Chondrocyte (in vitro differentiated cells): Measurements from ENCODE around the gene FGF21. TPM values are rescaled to one million over a fixed set of nuclear protein-coding genes. Genes with fewer than 3 reads are reported as not detected.

ENCODE experiments used
- DNase-seq: peaks from one replicate; pipeline ENCODE4 v3.0.0; 2021; ENCODE audit warnings: mixed read lengths, low spot score
- H3K27ac Mint-ChIP-seq: one replicate; pipeline ENCODE4 v1.8.0; 2021; ENCODE audit warnings: mild to moderate bottlenecking, moderate library complexity, mixed read lengths; ENCODE audit not compliant: unreplicated experiment
- H3K27me3 Mint-ChIP-seq: 2 replicates; pipeline ENCODE4 v1.8.0; 2021; ENCODE audit warnings: low read depth, mixed read lengths
- H3K36me3 Mint-ChIP-seq: 2 replicates; pipeline ENCODE4 v1.8.0; 2021; ENCODE audit warnings: low read depth, mixed read lengths
- H3K4me1 Mint-ChIP-seq: 2 replicates; pipeline ENCODE4 v1.8.0; 2021; ENCODE audit warnings: low read depth, mild to moderate bottlenecking, mixed read lengths
- H3K4me3 Mint-ChIP-seq: one replicate; pipeline ENCODE4 v1.8.0; 2021; ENCODE audit warnings: mild to moderate bottlenecking, moderate library complexity, mixed read lengths; ENCODE audit not compliant: unreplicated experiment
- H3K9me3 Mint-ChIP-seq: 2 replicates; pipeline ENCODE4 v1.8.0; 2021; ENCODE audit warnings: low read depth, mixed read lengths
- CTCF ChIP-seq: fragments of 200-600 bp; sonication (generic); IDR thresholded peaks from 2 replicates; pipeline ENCODE4 v1.5.0; 2021; ENCODE audit warnings: antibody characterized with exemption, mild to moderate bottlenecking, moderate library complexity
- total RNA-seq: library from RNA; stranded (reverse); gene quantifications from 3 replicates; pipeline ENCODE4 v1.2.1, GENCODE V29; 2021

FGF21 gene
- total RNA-seq, 1 donor from 2014 or later = not detected

GRCh38 chr19:48806518-48806817 is 51.1 kb downstream of the FGF21 start:
- H3K4me3 Mint-ChIP-seq = no peak overlapping the region
- no peak for TF ChIP-seq CTCF
- peaks cover 15% of the 10 kb centered on the region for H3K4me1 Mint-ChIP-seq
- no peak overlapping the region for H3K27ac Mint-ChIP-seq
- no peaks in the 10 kb centered on the region for H3K36me3 Mint-ChIP-seq
- DNase-seq = no peak
- no peaks in the 10 kb centered on the region for H3K9me3 Mint-ChIP-seq
- H3K27me3 Mint-ChIP-seq = no peaks in the 10 kb centered on the region

GRCh38 chr19:48806818-48807589 is 51.7 kb downstream of the FGF21 start:
- Mint-ChIP-seq H3K36me3 (no peaks in the 10 kb centered on the region), H3K4me3 (no peak overlapping the region), H3K27ac (no peak overlapping the region), H3K4me1 (peaks cover 16% of the 10 kb centered on the region), H3K27me3 (no peaks in the 10 kb centered on the region), H3K9me3 (no peaks in the 10 kb centered on the region)
- no peak for DNase-seq
- TF ChIP-seq CTCF = no peak

GRCh38 chr19:48807590-48808308 is 52.4 kb downstream of the FGF21 start:
- H3K27ac Mint-ChIP-seq = peak overlapping the region; percentile 28
- peaks cover 21% of the 10 kb centered on the region for H3K4me1 Mint-ChIP-seq
- no peak overlapping the region for H3K4me3 Mint-ChIP-seq
- TF ChIP-seq CTCF = no peak
- H3K27me3 Mint-ChIP-seq = no peaks in the 10 kb centered on the region
- no peaks in the 10 kb centered on the region for H3K36me3 Mint-ChIP-seq
- no peaks in the 10 kb centered on the region for H3K9me3 Mint-ChIP-seq
- no peak for DNase-seq

Other genes with a start within 250 kb of the FGF21 start
- 0.48 to 0.67 TPM (median 0.54 TPM) in 3 replicates for gene LMTK3, start 243.7 kb upstream of the FGF21 start, total RNA-seq
- 0.22 TPM in 1 of 3 replicates, not detected in the others for gene SULT2B1, start 203.4 kb upstream of the FGF21 start, total RNA-seq
- not detected in 3 replicates for gene SPACA4, start 148.8 kb upstream of the FGF21 start, total RNA-seq
- gene FAM83E, start 140.4 kb upstream of the FGF21 start, total RNA-seq = 0.38 to 0.77 TPM (median 0.67 TPM) in 3 replicates
- gene RPL18, start 136.3 kb upstream of the FGF21 start, total RNA-seq = 727 to 753 TPM (median 751 TPM) in 3 replicates
- 18.6 to 26.5 TPM (median 20.7 TPM) in 3 replicates for gene SPHK2, start 136.0 kb upstream of the FGF21 start, total RNA-seq
- 2.1 to 6.2 TPM (median 3.9 TPM) in 3 replicates for gene DBP, start 118.1 kb upstream of the FGF21 start, total RNA-seq
- gene CA11, start 109.3 kb upstream of the FGF21 start, total RNA-seq = 8.1 to 14.1 TPM (median 9.1 TPM) in 3 replicates
- 0.97 to 1.1 TPM (median 1.1 TPM) in 3 replicates for gene NTN5, start 82.5 kb upstream of the FGF21 start, total RNA-seq
- not detected in 3 replicates for gene FUT2, start 59.6 kb upstream of the FGF21 start, total RNA-seq
- 1.6 to 2.9 TPM (median 1.7 TPM) in 3 replicates for gene MAMSTR, start 35.8 kb upstream of the FGF21 start, total RNA-seq
- 0.31 to 1.00 TPM (median 0.62 TPM) in 3 replicates for gene RASIP1, start 14.9 kb upstream of the FGF21 start, total RNA-seq
- gene IZUMO1, start 8.6 kb upstream of the FGF21 start, total RNA-seq = not detected in 3 replicates
- 0.44 to 0.52 TPM in 2 of 3 replicates, not detected in the other for gene FUT1, start 2.9 kb upstream of the FGF21 start, total RNA-seq
- gene BCAT2, start 55.5 kb downstream of the FGF21 start, total RNA-seq = 30.9 to 42.2 TPM (median 41.4 TPM) in 3 replicates
- gene HSD17B14, start 81.0 kb downstream of the FGF21 start, total RNA-seq = 11.4 to 13.6 TPM (median 13.5 TPM) in 3 replicates
- gene PLEKHA4, start 113.1 kb downstream of the FGF21 start, total RNA-seq = 16.8 to 34.3 TPM (median 19.6 TPM) in 3 replicates
- gene PPP1R15A, start 116.9 kb downstream of the FGF21 start, total RNA-seq = 42.1 to 106 TPM (median 104 TPM) in 3 replicates
- not detected in 3 replicates for gene TULP2, start 143.2 kb downstream of the FGF21 start, total RNA-seq
- 209 to 277 TPM (median 215 TPM) in 3 replicates for gene NUCB1, start 144.8 kb downstream of the FGF21 start, total RNA-seq
- not detected in 3 replicates for gene DHDH, start 178.2 kb downstream of the FGF21 start, total RNA-seq
- gene BAX, start 199.4 kb downstream of the FGF21 start, total RNA-seq = 161 to 167 TPM (median 165 TPM) in 3 replicates
- gene FTL, start 209.8 kb downstream of the FGF21 start, total RNA-seq = 1,722 to 4,533 TPM (median 1,892 TPM) in 3 replicates
- 43.4 to 51.1 TPM (median 49.1 TPM) in 3 replicates for gene GYS1, start 237.8 kb downstream of the FGF21 start, total RNA-seq
- 45.3 to 72.5 TPM (median 47.7 TPM) in 3 replicates for gene RUVBL2, start 238.4 kb downstream of the FGF21 start, total RNA-seq